Measurements from ENCODE around the gene LMNTD1.
"Not testable (repeated sequence)": the region's sequence is repeated elsewhere in the genome, so short reads cannot be mapped to it uniquely, and the experiment has no call there.

Gene LMNTD1

GRCh38 chr12:25427337-25428249 is 125.5 kb downstream of the LMNTD1 start:
- H3K36me3 ChIP-seq, result no peaks in the 10 kb centered on the region
- TF ChIP-seq Cebpa-rat (IDR thresholded peaks at IDR 0.05), result no peak
- H3K9ac ChIP-seq, result no peak overlapping the region
- no peak overlapping the region for H3K4me3 ChIP-seq
- no peak overlapping the region for H3K4me2 ChIP-seq
- H3K4me1 ChIP-seq, result no peaks in the 10 kb centered on the region
- no peak overlapping the region for H3K27ac ChIP-seq
- no peaks in the 10 kb centered on the region for H4K20me1 ChIP-seq
- no peaks in the 10 kb centered on the region for H3K27me3 ChIP-seq
- no peaks in the 10 kb centered on the region for H3K9me3 ChIP-seq (replicated peaks in 1 of 11)

GRCh38 chr12:25426821-25427220 is 126.3 kb downstream of the LMNTD1 start:
- H3K9me3 ChIP-seq (replicated peaks in 1 of 11); H3K4me3 ChIP-seq; H3K27ac ChIP-seq; H3K9ac ChIP-seq; H4K20me1 ChIP-seq; H3K27me3 ChIP-seq; H3K4me1 ChIP-seq; H3K4me2 ChIP-seq; H3K36me3 ChIP-seq: not testable (repeated sequence)
